Medulla oblongata (tissue), 1 donor: Measurements from ENCODE around the gene HSD3B1.

Experiments
- DNase-seq: peaks from one replicate; pipeline ENCODE4 v3.0.0-alpha.2; 2015; ENCODE audit errors: extremely low spot score

Gene HSD3B1

GRCh38 chr1:119506941-119507340 is at the start of gene HSD3B1:
TSS of gene HSD3B1 (plus strand) at chr1:119507210. CDS start at chr1:119507477, 267 bp downstream.
- no peak for DNase-seq

GRCh38 chr1:119462964-119463363 is 44.0 kb upstream of the HSD3B1 start:
- no peak for DNase-seq

- no peak for DNase-seq
Measured at GRCh38 chr1:119463569-119463968, 43.4 kb upstream of the HSD3B1 start.

- no peak for DNase-seq
Measured at GRCh38 chr1:119466445-119466844, 40.6 kb upstream of the HSD3B1 start.

GRCh38 chr1:119467219-119467618 is 39.8 kb upstream of the HSD3B1 start:
- DNase-seq, result no peak

GRCh38 chr1:119467857-119468668 is 38.9 kb upstream of the HSD3B1 start:
- DNase-seq, result no peak

GRCh38 chr1:119469741-119470140 is 37.3 kb upstream of the HSD3B1 start:
- DNase-seq, result no peak

GRCh38 chr1:119470377-119470776 is 36.6 kb upstream of the HSD3B1 start:
- no peak for DNase-seq

GRCh38 chr1:119470958-119471357 is 36.1 kb upstream of the HSD3B1 start:
- DNase-seq, result no peak

- DNase-seq, result no peak
Measured at GRCh38 chr1:119471566-119471965, 35.4 kb upstream of the HSD3B1 start.

- no peak for DNase-seq
Measured at GRCh38 chr1:119472080-119472818, 34.8 kb upstream of the HSD3B1 start.

- DNase-seq, result no peak
Measured at GRCh38 chr1:119472819-119473175, 34.2 kb upstream of the HSD3B1 start.

- peak; percentile 7 for DNase-seq
Measured at GRCh38 chr1:119475866-119476439, 31.1 kb upstream of the HSD3B1 start.

GRCh38 chr1:119477710-119478109 is 29.3 kb upstream of the HSD3B1 start:
- no peak for DNase-seq

GRCh38 chr1:119480175-119480574 is 26.8 kb upstream of the HSD3B1 start:
- DNase-seq, result no peak

- DNase-seq, result no peak
Measured at GRCh38 chr1:119481951-119482350, 25.1 kb upstream of the HSD3B1 start.

- no peak for DNase-seq
Measured at GRCh38 chr1:119482517-119483425, 24.2 kb upstream of the HSD3B1 start.

- no peak for DNase-seq
Measured at GRCh38 chr1:119483441-119484200, 23.4 kb upstream of the HSD3B1 start.

GRCh38 chr1:119485201-119485600 is 21.8 kb upstream of the HSD3B1 start:
- no peak for DNase-seq

GRCh38 chr1:119488216-119488615 is 18.8 kb upstream of the HSD3B1 start:
- no peak for DNase-seq

GRCh38 chr1:119489201-119489600 is 17.8 kb upstream of the HSD3B1 start:
- no peak for DNase-seq
